ENCODE data around the gene TMEM121B. TPM values are rescaled to one million over a fixed set of nuclear protein-coding genes. Genes with fewer than 3 reads are reported as not detected.

Gene TMEM121B
- total RNA-seq, 4 donors from 2014 or later: 0.76 to 1.9 (median 1.6) TPM

DNA sequence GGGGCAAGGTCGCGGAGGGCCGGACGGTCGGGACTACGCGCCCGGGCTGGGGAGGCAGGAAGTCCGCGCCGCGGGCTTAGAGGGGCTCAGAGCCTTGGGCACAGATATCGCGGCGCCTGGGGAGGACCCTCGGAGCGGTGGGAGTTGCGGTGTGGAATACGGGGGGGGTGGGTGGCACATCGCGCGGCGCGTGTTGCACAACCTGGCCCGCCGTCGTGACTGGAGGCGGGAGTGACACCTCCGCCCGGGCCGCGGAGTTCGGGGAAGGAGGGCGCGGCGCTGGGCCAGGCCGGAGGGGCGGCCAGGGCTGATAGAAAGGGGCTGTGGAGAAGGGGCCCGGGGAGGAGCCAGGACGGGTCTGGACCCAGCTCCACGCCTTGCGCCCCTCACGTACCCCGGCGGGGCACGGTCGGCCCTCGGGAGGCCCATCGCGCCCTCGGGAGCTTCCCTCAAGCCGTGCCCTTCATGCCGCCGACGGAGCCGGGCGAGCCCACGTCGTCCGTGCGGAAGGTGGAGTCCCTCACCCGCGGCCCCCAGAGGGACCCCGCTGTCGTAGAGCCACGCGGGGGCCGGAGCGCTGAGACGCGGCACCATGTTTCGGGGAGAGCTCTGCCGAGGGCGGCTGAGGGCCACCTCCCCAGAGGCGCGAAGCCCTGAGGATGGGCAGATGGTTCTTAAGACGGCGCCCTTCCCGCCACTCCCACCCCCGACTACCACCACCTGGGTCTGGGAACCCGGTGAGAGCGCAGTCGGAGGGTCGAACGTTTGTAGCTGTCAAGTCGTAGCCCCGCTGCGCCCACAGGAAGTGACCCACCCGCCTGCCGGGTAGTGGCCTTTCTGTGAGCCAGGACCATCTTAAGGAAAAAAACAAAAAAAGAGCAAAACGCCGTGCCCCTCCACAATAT lies 35.6 kb downstream of the TMEM121B start:
- DNase-seq (ENCODE audit: low spot score in 2 of 2): peak; percentile 74 to 83
- Histone ChIP-seq H3K4me3 (peak overlapping the region; percentile 70), H3K27ac (peak overlapping the region; percentile 88), H3K27me3 (no peaks in the 10 kb centered on the region), H3K9me3 (no peaks in the 10 kb centered on the region), H3K4me1 (peaks cover 30% of the 10 kb centered on the region), H3K36me3 (no peaks in the 10 kb centered on the region)
- no peak for TF ChIP-seq EP300 (IDR thresholded peaks at IDR 0.05)
- TF ChIP-seq POLR2A (IDR thresholded peaks at IDR 0.05): no peak
- TF ChIP-seq, protein P1, sequence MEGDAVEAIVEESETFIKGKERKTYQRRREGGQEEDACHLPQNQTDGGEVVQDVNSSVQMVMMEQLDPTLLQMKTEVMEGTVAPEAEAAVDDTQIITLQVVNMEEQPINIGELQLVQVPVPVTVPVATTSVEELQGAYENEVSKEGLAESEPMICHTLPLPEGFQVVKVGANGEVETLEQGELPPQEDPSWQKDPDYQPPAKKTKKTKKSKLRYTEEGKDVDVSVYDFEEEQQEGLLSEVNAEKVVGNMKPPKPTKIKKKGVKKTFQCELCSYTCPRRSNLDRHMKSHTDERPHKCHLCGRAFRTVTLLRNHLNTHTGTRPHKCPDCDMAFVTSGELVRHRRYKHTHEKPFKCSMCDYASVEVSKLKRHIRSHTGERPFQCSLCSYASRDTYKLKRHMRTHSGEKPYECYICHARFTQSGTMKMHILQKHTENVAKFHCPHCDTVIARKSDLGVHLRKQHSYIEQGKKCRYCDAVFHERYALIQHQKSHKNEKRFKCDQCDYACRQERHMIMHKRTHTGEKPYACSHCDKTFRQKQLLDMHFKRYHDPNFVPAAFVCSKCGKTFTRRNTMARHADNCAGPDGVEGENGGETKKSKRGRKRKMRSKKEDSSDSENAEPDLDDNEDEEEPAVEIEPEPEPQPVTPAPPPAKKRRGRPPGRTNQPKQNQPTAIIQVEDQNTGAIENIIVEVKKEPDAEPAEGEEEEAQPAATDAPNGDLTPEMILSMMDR (IDR thresholded peaks at IDR 0.05): no peak
- no peak for TF ChIP-seq POLR2AphosphoS5 (IDR thresholded peaks at IDR 0.05)
- WGBS: 36% methylated on average over 11 of the region's 92 CpGs

GRCh38 chr22:17084554-17085276 lies 36.4 kb downstream of the TMEM121B start, which contains the start of gene IL17RA:
Gene IL17RA (plus strand): TSS chr22:17085000. CDS start chr22:17085092, 92 bp downstream.
- 0% methylated on average over 25 of the region's 68 CpGs for WGBS
- Histone ChIP-seq H3K9me3 (no peaks in the 10 kb centered on the region), H3K4me3 (peak within 1 kb of the TSS; percentile 70), H3K27ac (peak within 1 kb of the TSS; percentile 88), H3K27me3 (no peaks in the 10 kb centered on the region), H3K4me1 (peaks cover 30% of the 10 kb centered on the region), H3K36me3 (no peaks in the 10 kb centered on the region)
- TF ChIP-seq, protein P1 (IDR thresholded peaks at IDR 0.05): no peak
- TF ChIP-seq POLR2AphosphoS5 (IDR thresholded peaks at IDR 0.05) (peak in 1 of 3 donors; percentile 6), POLR2A (IDR thresholded peaks at IDR 0.05) (peak in 1 of 2 donors; percentile 58), EP300 (IDR thresholded peaks at IDR 0.05) (no peak)
- DNase-seq (ENCODE audit: low spot score in 2 of 2): peak; percentile 94

DNA sequence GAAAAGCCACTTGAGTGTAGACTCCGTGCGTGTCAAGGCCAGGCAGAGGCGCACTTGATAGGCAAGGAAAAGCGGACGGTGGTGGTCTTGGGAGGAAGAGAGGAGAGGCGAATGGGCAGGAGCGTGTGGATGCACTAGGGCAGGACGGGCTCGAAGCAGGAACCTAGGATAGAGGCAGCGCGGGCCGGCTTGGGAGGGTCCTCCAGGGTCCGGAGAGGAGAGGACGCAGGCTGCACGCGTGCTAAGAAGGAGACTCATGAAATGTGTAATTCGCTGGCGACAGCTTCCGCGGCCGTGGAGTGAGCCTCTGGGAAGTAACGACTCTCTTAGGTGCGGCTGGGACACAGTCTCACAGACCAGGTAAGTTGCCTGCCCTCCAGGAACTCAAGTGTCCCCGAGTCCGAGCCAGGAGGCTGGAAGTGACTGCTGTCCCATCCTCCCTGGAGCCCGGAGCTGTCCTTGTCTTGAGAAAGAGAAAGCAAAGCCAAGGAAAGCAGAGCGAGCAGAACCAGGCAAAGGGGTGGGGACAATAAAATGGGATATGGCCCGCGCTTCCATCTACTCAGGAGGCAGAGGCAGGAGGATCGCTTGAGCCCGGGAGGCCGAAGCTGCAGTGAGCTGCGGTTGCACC lies 37.2 kb downstream of the TMEM121B start:
- Histone ChIP-seq H3K4me3 (peak overlapping the region; percentile 70), H3K36me3 (no peaks in the 10 kb centered on the region), H3K4me1 (peaks cover 30% of the 10 kb centered on the region), H3K27me3 (no peaks in the 10 kb centered on the region), H3K9me3 (no peaks in the 10 kb centered on the region), H3K27ac (peak overlapping the region; percentile 88)
- 78% methylated on average over 33 of the region's 33 CpGs for WGBS
- TF ChIP-seq POLR2A (IDR thresholded peaks at IDR 0.05) (no peak), POLR2AphosphoS5 (IDR thresholded peaks at IDR 0.05) (no peak), EP300 (IDR thresholded peaks at IDR 0.05) (no peak)
- TF ChIP-seq, protein P1 (IDR thresholded peaks at IDR 0.05): no peak
- peak; percentile 71 to 82 for DNase-seq (ENCODE audit: low spot score in 2 of 2)

DNA sequence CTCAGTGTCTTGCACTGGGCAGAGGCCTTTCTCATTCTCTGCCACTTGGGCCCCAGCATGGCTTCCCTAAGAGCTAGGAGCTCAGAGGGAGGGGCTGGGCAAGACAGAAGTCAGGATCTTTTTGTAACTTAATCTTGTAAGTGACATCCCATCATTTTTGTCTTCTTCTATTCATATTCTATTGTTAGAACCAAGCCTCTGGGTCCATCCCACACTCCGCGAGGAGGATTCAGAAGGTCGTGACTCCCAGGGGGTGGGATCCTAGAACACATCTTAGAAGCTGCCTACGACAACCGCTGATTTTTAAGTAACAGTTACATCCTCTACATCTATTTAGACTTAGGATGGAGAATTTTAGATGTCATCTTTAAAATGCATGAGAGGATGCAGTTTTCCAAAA lies 37.9 kb downstream of the TMEM121B start:
- Histone ChIP-seq H3K9me3 (no peaks in the 10 kb centered on the region), H3K27ac (no peak overlapping the region), H3K36me3 (no peaks in the 10 kb centered on the region), H3K27me3 (no peaks in the 10 kb centered on the region), H3K4me1 (peaks cover 30% of the 10 kb centered on the region), H3K4me3 (no peak overlapping the region)
- DNase-seq (ENCODE audit: low spot score in 2 of 2): peak; percentile 43 to 46
- 95% methylated on average over 5 of the region's 5 CpGs for WGBS
- TF ChIP-seq POLR2AphosphoS5 (IDR thresholded peaks at IDR 0.05) (no peak), POLR2A (IDR thresholded peaks at IDR 0.05) (no peak), EP300 (IDR thresholded peaks at IDR 0.05) (no peak)
- TF ChIP-seq, protein P1 (IDR thresholded peaks at IDR 0.05): no peak

Measured in suprapubic skin (tissue), 4 donors.